SU-DHL-6 (cell line): ENCODE results near the gene RGS3.

Experiments used
- H2AFZ ChIP-seq: fragments of 200-600 bp; sonication (generic); 2 replicates; pipeline ENCODE4 v1.6.1; 2014; ENCODE audit warnings: low read depth, mild to moderate bottlenecking, moderate library complexity, mixed read lengths, antibody characterized with exemption, low read length; ENCODE audit not compliant: severe bottlenecking
- H3F3A ChIP-seq: fragments of 200-600 bp; shearing (Covaris generic); 2 replicates; pipeline ENCODE4 v1.6.0; 2016; ENCODE audit warnings: antibody characterized with exemption, mild to moderate bottlenecking; ENCODE audit not compliant: insufficient read depth
- H3K27ac ChIP-seq: fragments of 200-600 bp; sonication (generic); 2 replicates; pipeline ENCODE4 v1.5.1; 2016; ENCODE audit warnings: low read depth, mild to moderate bottlenecking, low read length, moderate library complexity, mixed read lengths
- H3K27me3 ChIP-seq: fragments of 200-600 bp; sonication (generic), shearing (Covaris generic); 2 replicates; pipeline ENCODE4 v1.6.0; 2014; ENCODE audit warnings: mild to moderate bottlenecking, low read length
- H3K36me3 ChIP-seq: fragments of 200-600 bp; sonication (generic); 2 replicates; pipeline ENCODE4 v1.6.1; 2014; ENCODE audit warnings: mild to moderate bottlenecking, low read length, mixed read lengths
- H3K4me2 ChIP-seq: fragments of 300-600, 200-600 bp; shearing (Covaris generic), sonication (generic); 2 replicates; pipeline ENCODE4 v1.6.0; 2014; ENCODE audit warnings: low read length, low read depth, mild to moderate bottlenecking; ENCODE audit not compliant: poor library complexity, severe bottlenecking
- H3K4me3 ChIP-seq: fragments of 200-600 bp; sonication (generic); 2 replicates; pipeline ENCODE4 v1.5.1; 2014; ENCODE audit warnings: antibody characterized with exemption, low read length, mild to moderate bottlenecking, mixed read lengths; ENCODE audit not compliant: insufficient read depth, poor library complexity, severe bottlenecking
- H3K79me2 ChIP-seq: fragments of 200-600 bp; sonication (generic); 2 replicates; pipeline ENCODE4 v1.6.1; 2014; ENCODE audit warnings: mild to moderate bottlenecking, low read length, moderate library complexity; ENCODE audit not compliant: insufficient read depth
- H3K9ac ChIP-seq: fragments of 200-600 bp; sonication (generic); 2 replicates; pipeline ENCODE4 v1.7.0; 2014; ENCODE audit warnings: mild to moderate bottlenecking, low read length
- H3K9me2 ChIP-seq: fragments of 200-600 bp; sonication (generic); replicated peaks from 2 replicates; pipeline ENCODE4 v1.6.1; 2014; ENCODE audit warnings: low read length; ENCODE audit not compliant: insufficient read depth
- H3K9me3 ChIP-seq: fragments of 200-600 bp; sonication (generic); 2 replicates; pipeline ENCODE4 v1.6.1; 2014; ENCODE audit warnings: low read length, mixed read lengths; ENCODE audit not compliant: insufficient read depth
- H4K20me1 ChIP-seq: fragments of 200-600 bp; sonication (generic); 2 replicates; pipeline ENCODE4 v1.6.1; 2014; ENCODE audit warnings: low read depth, mild to moderate bottlenecking, antibody characterized with exemption, low read length, moderate library complexity, mixed read lengths
- CTCF ChIP-seq: fragments of 200-600 bp; sonication (generic); IDR thresholded peaks from one replicate; pipeline ENCODE4 v1.5.1; 2017; ENCODE audit warnings: antibody characterized with exemption, mild to moderate bottlenecking, low read length, moderate library complexity; ENCODE audit not compliant: insufficient read depth, poor library complexity, severe bottlenecking
- EZH2phosphoT487 ChIP-seq: fragments of 200-600 bp; sonication (generic), shearing (Covaris generic); conservative IDR thresholded peaks from 2 replicates; pipeline ENCODE4 v1.6.1; 2018; ENCODE audit warnings: mild to moderate bottlenecking, antibody characterized with exemption, low read length, moderate library complexity, mixed read lengths

RGS3 gene

GRCh38 chr9:113604393-113604792, 140.9 kb downstream of the RGS3 start:
- TF ChIP-seq EZH2phosphoT487 (no peak), CTCF (no peak)
- Histone ChIP-seq H3K36me3 (no peaks in the 10 kb centered on the region), H3K4me3 (no peak overlapping the region), H3K9ac (no peak overlapping the region), H3K9me2 (no peaks in the 10 kb centered on the region), H3K27me3 (no peaks in the 10 kb centered on the region), H3F3A (no peaks in the 10 kb centered on the region), H3K4me2 (no peak overlapping the region), H2AFZ (no peak overlapping the region), H4K20me1 (no peaks in the 10 kb centered on the region), H3K27ac (no peak overlapping the region), H3K79me2 (no peaks in the 10 kb centered on the region), H3K9me3 (no peaks in the 10 kb centered on the region)

GRCh38 chr9:113606510-113606909, 143.0 kb downstream of the RGS3 start:
- Histone ChIP-seq H3K9me3 (no peaks in the 10 kb centered on the region), H4K20me1 (no peaks in the 10 kb centered on the region), H3K4me3 (no peak overlapping the region), H3F3A (no peaks in the 10 kb centered on the region), H3K27ac (no peak overlapping the region), H3K9ac (no peak overlapping the region), H3K36me3 (no peaks in the 10 kb centered on the region), H2AFZ (no peak overlapping the region), H3K27me3 (no peaks in the 10 kb centered on the region), H3K9me2 (no peaks in the 10 kb centered on the region), H3K4me2 (no peak overlapping the region), H3K79me2 (no peaks in the 10 kb centered on the region)
- no peak for TF ChIP-seq CTCF

DNA sequence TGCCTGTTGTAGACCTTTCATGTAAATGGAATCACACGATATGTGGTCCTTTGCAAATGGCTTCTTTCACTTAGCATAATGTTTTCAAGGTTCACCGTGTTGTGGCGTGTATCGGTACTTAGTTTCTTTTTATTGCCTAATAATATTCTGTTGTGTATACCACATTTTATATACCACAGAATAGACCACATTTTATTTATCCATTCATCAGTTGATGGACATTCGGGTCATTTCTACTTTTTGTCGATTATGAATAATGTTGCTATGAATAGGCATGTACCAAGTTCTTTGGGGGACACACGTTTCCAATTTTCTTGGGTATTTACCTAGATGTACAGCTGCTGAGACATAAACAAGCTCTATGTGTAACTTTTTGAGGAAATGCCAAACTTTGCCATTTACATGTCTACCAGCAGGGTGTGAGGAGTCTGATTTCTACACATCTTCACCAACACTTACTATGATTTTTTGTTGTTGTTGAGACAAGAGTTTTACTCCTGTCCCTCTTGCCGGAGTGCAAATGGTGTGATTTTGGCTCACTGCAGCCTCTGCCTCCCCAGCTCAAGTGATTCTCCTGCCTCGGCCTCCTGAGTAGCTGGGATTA, 144.7 kb downstream of the RGS3 start:
- H3K27me3 ChIP-seq: no peaks in the 10 kb centered on the region
- no peak overlapping the region for H3K4me3 ChIP-seq
- no peak overlapping the region for H3K9ac ChIP-seq
- H3K4me2 ChIP-seq: no peak overlapping the region
- no peak overlapping the region for H2AFZ ChIP-seq
- H3F3A ChIP-seq: no peaks in the 10 kb centered on the region
- no peaks in the 10 kb centered on the region for H4K20me1 ChIP-seq
- H3K9me2 ChIP-seq: no peaks in the 10 kb centered on the region
- no peaks in the 10 kb centered on the region for H3K79me2 ChIP-seq
- H3K36me3 ChIP-seq: no peaks in the 10 kb centered on the region
- TF ChIP-seq CTCF (no peak), EZH2phosphoT487 (no peak)
- H3K27ac ChIP-seq: no peak overlapping the region
- H3K9me3 ChIP-seq: no peaks in the 10 kb centered on the region
